Osteoblast (primary cell): ENCODE results near the gene ZBP1. TPM values are rescaled to one million over a fixed set of nuclear protein-coding genes. Genes with fewer than 3 reads are reported as not detected.

Experiments used
- DNase-seq: peaks from one replicate; pipeline ENCODE4 v3.0.0; 2011; ENCODE audit warnings: low spot score, mixed read lengths; ENCODE audit not compliant: insufficient read length; ENCODE audit errors: missing footprints
- H2AFZ ChIP-seq: 2 replicates; pipeline ENCODE4 v1.6.0; 2011; ENCODE audit warnings: mild to moderate bottlenecking, low read length
- H3K27ac ChIP-seq: 2 replicates; pipeline ENCODE4 v1.5.1; 2011; ENCODE audit warnings: mild to moderate bottlenecking, low read depth, low read length, moderate library complexity
- H3K27me3 ChIP-seq: 2 replicates; pipeline ENCODE4 v1.6.0; 2012; ENCODE audit warnings: mild to moderate bottlenecking, control low read depth, inconsistent platforms, low read length, moderate library complexity; ENCODE audit not compliant: insufficient read depth
- H3K36me3 ChIP-seq: 2 replicates; pipeline ENCODE4 v1.5.1; 2011; ENCODE audit warnings: mild to moderate bottlenecking, low read length, control low read depth, moderate library complexity; ENCODE audit not compliant: insufficient read depth
- H3K4me1 ChIP-seq: 2 replicates; pipeline ENCODE4 v1.5.1; 2011; ENCODE audit warnings: mild to moderate bottlenecking, low read length, control low read depth, moderate library complexity; ENCODE audit not compliant: insufficient read depth
- H3K4me2 ChIP-seq: 2 replicates; pipeline ENCODE4 v1.6.0; 2011; ENCODE audit warnings: mild to moderate bottlenecking, low read length; ENCODE audit not compliant: insufficient read depth
- H3K4me3 ChIP-seq: fragments of 200-600 bp; sonication (generic); 3 replicates; pipeline ENCODE4 v1.5.1; 2012; ENCODE audit warnings: mild to moderate bottlenecking, low read length, inconsistent platforms; ENCODE audit not compliant: insufficient read depth
- H3K79me2 ChIP-seq: 2 replicates; pipeline ENCODE4 v1.6.0; 2012; ENCODE audit warnings: mild to moderate bottlenecking, low read length, control low read depth, inconsistent platforms; ENCODE audit not compliant: insufficient read depth
- H3K9me3 ChIP-seq: 2 replicates; pipeline ENCODE4 v1.5.1; 2011; ENCODE audit warnings: low read depth, low read length, control low read depth
- H4K20me1 ChIP-seq: 2 replicates; pipeline ENCODE4 v1.6.0; 2012; ENCODE audit warnings: mild to moderate bottlenecking, low read length, control low read depth; ENCODE audit not compliant: insufficient read depth
- total RNA-seq: library from RNA; depleted of rRNA; stranded (reverse); fragments of >200 nt; gene quantifications from 2 replicates; pipeline ENCODE4 v1.2.3, GENCODE V29; 2012
- TF ChIP-seq, protein P1 (sequence below): IDR thresholded peaks from 2 replicates; pipeline ENCODE4 v1.5.1; 2011; ENCODE audit warnings: mild to moderate bottlenecking, low read depth, low read length, moderate library complexity; ENCODE audit errors: extremely low read depth

Gene ZBP1
- total RNA-seq, 1 donor: not detected

GRCh38 chr20:57590485-57591288, 29.5 kb downstream of the ZBP1 start:
- TF ChIP-seq, protein P1, sequence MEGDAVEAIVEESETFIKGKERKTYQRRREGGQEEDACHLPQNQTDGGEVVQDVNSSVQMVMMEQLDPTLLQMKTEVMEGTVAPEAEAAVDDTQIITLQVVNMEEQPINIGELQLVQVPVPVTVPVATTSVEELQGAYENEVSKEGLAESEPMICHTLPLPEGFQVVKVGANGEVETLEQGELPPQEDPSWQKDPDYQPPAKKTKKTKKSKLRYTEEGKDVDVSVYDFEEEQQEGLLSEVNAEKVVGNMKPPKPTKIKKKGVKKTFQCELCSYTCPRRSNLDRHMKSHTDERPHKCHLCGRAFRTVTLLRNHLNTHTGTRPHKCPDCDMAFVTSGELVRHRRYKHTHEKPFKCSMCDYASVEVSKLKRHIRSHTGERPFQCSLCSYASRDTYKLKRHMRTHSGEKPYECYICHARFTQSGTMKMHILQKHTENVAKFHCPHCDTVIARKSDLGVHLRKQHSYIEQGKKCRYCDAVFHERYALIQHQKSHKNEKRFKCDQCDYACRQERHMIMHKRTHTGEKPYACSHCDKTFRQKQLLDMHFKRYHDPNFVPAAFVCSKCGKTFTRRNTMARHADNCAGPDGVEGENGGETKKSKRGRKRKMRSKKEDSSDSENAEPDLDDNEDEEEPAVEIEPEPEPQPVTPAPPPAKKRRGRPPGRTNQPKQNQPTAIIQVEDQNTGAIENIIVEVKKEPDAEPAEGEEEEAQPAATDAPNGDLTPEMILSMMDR: no peak
- H3K4me2 ChIP-seq: no peak overlapping the region
- peaks cover 4% of the 10 kb centered on the region for H3K27me3 ChIP-seq
- H3K36me3 ChIP-seq: no peaks in the 10 kb centered on the region
- DNase-seq: peak; percentile 63
- no peaks in the 10 kb centered on the region for H3K4me1 ChIP-seq
- H3K79me2 ChIP-seq: no peaks in the 10 kb centered on the region
- H3K4me3 ChIP-seq: no peak overlapping the region
- no peak overlapping the region for H3K27ac ChIP-seq
- H2AFZ ChIP-seq: no peak overlapping the region
- no peaks in the 10 kb centered on the region for H3K9me3 ChIP-seq
- no peaks in the 10 kb centered on the region for H4K20me1 ChIP-seq

DNA sequence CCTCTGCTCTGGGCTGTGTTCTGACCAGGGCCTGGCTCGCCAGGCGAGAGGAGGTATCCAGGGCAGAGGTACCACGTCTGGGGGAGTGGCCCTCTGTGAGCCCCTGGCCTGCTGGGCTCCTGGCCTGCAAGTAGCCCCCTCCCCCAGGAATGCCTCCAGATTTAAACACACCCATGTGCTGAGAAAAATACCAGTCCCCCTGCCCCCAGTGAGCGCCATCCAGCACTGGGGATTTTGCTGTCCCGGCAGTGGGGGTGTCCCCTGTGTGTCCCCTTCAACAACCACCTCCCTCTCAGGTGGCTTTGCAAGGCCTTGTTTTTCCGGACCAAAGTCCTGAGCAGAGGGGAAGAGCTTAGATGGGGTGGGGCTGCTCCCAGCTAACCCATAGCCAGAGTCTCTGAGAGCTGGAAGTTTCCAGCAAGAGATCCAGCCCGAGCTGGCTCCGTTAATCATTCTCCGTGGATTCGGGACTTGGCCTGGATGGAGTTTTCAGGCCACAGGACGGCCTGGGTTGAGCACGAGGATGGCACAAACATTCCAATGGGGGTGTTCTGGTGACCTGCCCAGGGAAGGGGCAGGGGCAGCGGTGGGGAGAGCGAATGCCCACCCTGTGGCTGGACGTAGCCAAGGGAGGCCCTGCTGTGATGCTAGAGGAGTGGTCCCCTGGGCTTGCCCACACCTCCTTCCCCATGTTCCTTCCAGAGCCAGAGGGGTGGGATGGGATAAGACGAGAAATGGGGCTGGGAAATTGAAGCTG, 30.3 kb downstream of the ZBP1 start:
- TF ChIP-seq, protein P1: no peak
- Histone ChIP-seq H3K4me2 (no peak overlapping the region), H3K27ac (no peak overlapping the region), H3K4me3 (no peak overlapping the region), H3K4me1 (no peaks in the 10 kb centered on the region), H3K79me2 (no peaks in the 10 kb centered on the region), H3K27me3 (peaks cover 4% of the 10 kb centered on the region), H2AFZ (no peak overlapping the region), H3K36me3 (no peaks in the 10 kb centered on the region), H4K20me1 (no peaks in the 10 kb centered on the region), H3K9me3 (no peaks in the 10 kb centered on the region)
- DNase-seq: peak; percentile 79

GRCh38 chr20:57589123-57589727, 31.0 kb downstream of the ZBP1 start:
- DNase-seq: peak; percentile 70
- H3K9me3 ChIP-seq: no peaks in the 10 kb centered on the region
- TF ChIP-seq, protein P1: no peak

DNA sequence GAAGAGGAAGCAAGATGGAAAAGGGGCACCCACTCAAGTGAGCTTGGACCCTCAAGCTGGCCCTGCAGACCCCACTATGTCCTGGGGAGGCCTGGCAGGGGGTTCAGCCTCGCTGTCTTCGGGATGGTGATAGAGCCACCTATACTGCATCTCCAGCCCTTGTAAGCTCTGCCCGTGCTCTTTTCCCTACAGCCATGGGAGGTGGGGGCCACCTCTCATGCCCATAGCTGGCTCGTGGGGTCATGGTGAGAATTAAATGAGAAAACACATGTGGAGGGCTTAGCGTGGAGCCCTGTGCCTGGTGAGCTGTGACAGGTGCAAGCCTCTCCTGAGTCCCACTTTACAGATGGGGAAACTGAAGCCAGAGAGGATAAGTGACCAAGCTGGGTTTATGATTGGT, 31.6 kb downstream of the ZBP1 start:
- TF ChIP-seq, protein P1: no peak
- DNase-seq: peak; percentile 60
- Histone ChIP-seq H3K27me3 (peaks cover 10% of the 10 kb centered on the region), H3K4me3 (no peak overlapping the region), H3K79me2 (no peaks in the 10 kb centered on the region), H3K9me3 (peaks cover 2% of the 10 kb centered on the region), H3K27ac (no peak overlapping the region), H3K4me2 (no peak overlapping the region), H3K36me3 (no peaks in the 10 kb centered on the region), H3K4me1 (no peaks in the 10 kb centered on the region), H4K20me1 (no peaks in the 10 kb centered on the region), H2AFZ (no peak overlapping the region)

More at GRCh38 chr20:57589123-57589727, 31.0 kb downstream of the ZBP1 start:
- no peaks in the 10 kb centered on the region for H3K79me2 ChIP-seq
- H3K27me3 ChIP-seq: peaks cover 5% of the 10 kb centered on the region
- H3K36me3 ChIP-seq: no peaks in the 10 kb centered on the region
- no peaks in the 10 kb centered on the region for H4K20me1 ChIP-seq
- H3K27ac ChIP-seq: no peak overlapping the region
- H3K4me1 ChIP-seq: no peaks in the 10 kb centered on the region
- H2AFZ ChIP-seq: no peak overlapping the region
- H3K4me2 ChIP-seq: no peak overlapping the region
- H3K4me3 ChIP-seq: no peak overlapping the region
